HepG2 (cell line): ENCODE data around the gene ATP2B3. TPM values are rescaled to one million over a fixed set of nuclear protein-coding genes. Genes with fewer than 3 reads are reported as not detected.

Source experiments
- CEBPG ChIP-seq: IDR thresholded peaks from 2 replicates; pipeline ENCODE4 v1.6.1; 2016
- CTCF ChIP-seq: sonication (generic); formaldehyde crosslinking; IDR thresholded peaks from 2 replicates; pipeline ENCODE4 v1.5.0; 2020; ENCODE audit warnings: mild to moderate bottlenecking, missing genetic modification reagents, moderate library complexity
- DMTF1 ChIP-seq: sonication (generic); formaldehyde crosslinking; IDR thresholded peaks from 2 replicates; pipeline ENCODE4 v1.4.0; 2020; ENCODE audit warnings: mild to moderate bottlenecking, missing genetic modification reagents
- KAT2B ChIP-seq: fragments of 150-350 bp; IDR thresholded peaks from 2 replicates; pipeline ENCODE4 v1.6.1; 2014; ENCODE audit warnings: low read depth, low read length, borderline replicate concordance
- NAIF1 ChIP-seq: sonication (generic); formaldehyde crosslinking; IDR thresholded peaks from 2 replicates; pipeline ENCODE4 v1.5.0; 2020; ENCODE audit warnings: mild to moderate bottlenecking, missing genetic modification reagents, borderline replicate concordance
- PAXIP1 ChIP-seq: sonication (generic); formaldehyde crosslinking; conservative IDR thresholded peaks from 2 replicates; pipeline ENCODE4 v1.4.0; 2020; ENCODE audit warnings: mild to moderate bottlenecking, missing genetic modification reagents, moderate library complexity
- SAP130 ChIP-seq: IDR thresholded peaks from 2 replicates; pipeline ENCODE4 v1.6.1; 2016; ENCODE audit warnings: low read depth
- ZFP82 ChIP-seq: sonication (generic); formaldehyde crosslinking; IDR thresholded peaks from 2 replicates; pipeline ENCODE4 v1.5.1; 2020; ENCODE audit warnings: mild to moderate bottlenecking, missing genetic modification reagents, borderline replicate concordance
- ZNF354B ChIP-seq: sonication (generic); formaldehyde crosslinking; IDR thresholded peaks from 2 replicates; pipeline ENCODE4 v1.8.0; 2022; ENCODE audit warnings: mild to moderate bottlenecking, missing genetic modification reagents
- polyA plus RNA-seq, 8 experiments: library from polyadenylated mRNA; depleted of rRNA in 3 of 8; stranded (reverse) in 7 of 8; unstranded in 1 of 8; fragments of >200 nt; fragmentation: Illumina TruSeq in 4 of 8; extraction: Trizol in 4 of 8; gene quantifications; 2 replicates each; pipeline versions ENCODE4 v1.2.1 to v1.2.3, GENCODE V29; 2011 to 2016; ENCODE audit warnings: low read depth in 4 of 8, missing spikeins in 1 of 8, mixed read lengths in 1 of 8; ENCODE audit not compliant: insufficient read depth in 1 of 8
- total RNA-seq, 5 experiments: library from RNA; depleted of rRNA; stranded (reverse); fragments of >200 nt; fragmentation: Illumina TruSeq; extraction: Trizol; gene quantifications; 2 replicates each; pipeline ENCODE4 v1.2.3, GENCODE V29; 2016; ENCODE audit warnings: low read depth in 1 of 5
- TF ChIP-seq, protein P1 (sequence below): sonication (generic); formaldehyde crosslinking; IDR thresholded peaks from 2 replicates; pipeline ENCODE4 v1.5.0; 2020; ENCODE audit warnings: missing genetic modification reagents, mild to moderate bottlenecking, borderline replicate concordance
- TF ChIP-seq, protein P2 (sequence below): sonication (generic); IDR thresholded peaks from 2 replicates; pipeline ENCODE4 v1.6.1; 2016; ENCODE audit warnings: low read depth, borderline replicate concordance

ATP2B3 gene
- total and polyA plus RNA-seq, 2 of the 13 experiments (the other 11 are each of a cell fraction or from before 2014, with no cell fraction given): not detected

DNA sequence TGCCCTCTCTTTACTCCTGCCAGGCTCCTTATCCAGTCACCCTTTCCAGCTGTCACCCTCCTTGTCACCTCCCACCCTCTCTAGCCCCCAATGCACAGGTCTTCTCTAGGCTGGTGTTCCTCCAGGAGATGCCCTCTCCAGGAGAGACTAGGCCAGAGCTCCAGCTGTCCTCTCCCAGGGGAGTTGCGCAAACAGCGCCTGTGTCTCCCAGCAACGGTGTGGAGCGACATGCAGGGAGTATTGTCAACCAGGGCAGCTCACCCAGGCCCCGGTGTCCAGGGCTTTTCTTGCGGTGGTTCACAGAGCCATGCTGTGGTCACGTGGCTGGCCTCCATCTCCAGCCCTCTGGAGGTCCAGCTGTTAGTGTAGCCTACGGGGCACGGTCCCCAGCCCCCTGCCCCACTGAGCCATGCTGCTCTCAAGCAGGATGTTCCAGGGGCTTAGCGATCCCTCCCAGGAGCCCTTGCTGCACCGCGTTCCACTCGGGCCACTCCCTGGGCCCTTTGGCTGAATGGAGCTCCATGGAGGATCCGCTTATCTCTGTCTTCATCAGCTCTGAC is 46.7 kb downstream of the ATP2B3 start (continued):
- TF ChIP-seq, protein P1, sequence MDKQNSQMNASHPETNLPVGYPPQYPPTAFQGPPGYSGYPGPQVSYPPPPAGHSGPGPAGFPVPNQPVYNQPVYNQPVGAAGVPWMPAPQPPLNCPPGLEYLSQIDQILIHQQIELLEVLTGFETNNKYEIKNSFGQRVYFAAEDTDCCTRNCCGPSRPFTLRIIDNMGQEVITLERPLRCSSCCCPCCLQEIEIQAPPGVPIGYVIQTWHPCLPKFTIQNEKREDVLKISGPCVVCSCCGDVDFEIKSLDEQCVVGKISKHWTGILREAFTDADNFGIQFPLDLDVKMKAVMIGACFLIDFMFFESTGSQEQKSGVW (CRISPR knock-in tag): no peak
- TF ChIP-seq ZNF354B (no peak), NAIF1 (CRISPR knock-in tag) (0 out of 2 replicates have a peak, but pooled peaks have one; percentile 48), KAT2B (no peak), DMTF1 (CRISPR knock-in tag) (no peak), CTCF (CRISPR knock-in tag) (0 out of 2 replicates have a peak, but pooled peaks have one; percentile 12), ZFP82 (CRISPR knock-in tag) (no peak), SAP130 (peak; percentile 44), PAXIP1 (CRISPR knock-in tag) (no peak), CEBPG (CRISPR knock-in tag) (peak; percentile 93)
- TF ChIP-seq, protein P2, sequence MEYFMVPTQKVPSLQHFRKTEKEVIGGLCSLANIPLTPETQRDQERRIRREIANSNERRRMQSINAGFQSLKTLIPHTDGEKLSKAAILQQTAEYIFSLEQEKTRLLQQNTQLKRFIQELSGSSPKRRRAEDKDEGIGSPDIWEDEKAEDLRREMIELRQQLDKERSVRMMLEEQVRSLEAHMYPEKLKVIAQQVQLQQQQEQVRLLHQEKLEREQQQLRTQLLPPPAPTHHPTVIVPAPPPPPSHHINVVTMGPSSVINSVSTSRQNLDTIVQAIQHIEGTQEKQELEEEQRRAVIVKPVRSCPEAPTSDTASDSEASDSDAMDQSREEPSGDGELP: peak; percentile 77; the same call in 1 of the 2 replicates
